GM18519 (cell line): ENCODE data around the gene NTNG2.

Experiments used
- ATAC-seq: cut with Tn5 transposase; IDR thresholded peaks from one replicate; pipeline ENCODE4 v1.9.1; 2021; ENCODE audit warnings: mild to moderate bottlenecking, moderate library complexity; ENCODE audit not compliant: unreplicated experiment, low FRiP score

Gene NTNG2

DNA sequence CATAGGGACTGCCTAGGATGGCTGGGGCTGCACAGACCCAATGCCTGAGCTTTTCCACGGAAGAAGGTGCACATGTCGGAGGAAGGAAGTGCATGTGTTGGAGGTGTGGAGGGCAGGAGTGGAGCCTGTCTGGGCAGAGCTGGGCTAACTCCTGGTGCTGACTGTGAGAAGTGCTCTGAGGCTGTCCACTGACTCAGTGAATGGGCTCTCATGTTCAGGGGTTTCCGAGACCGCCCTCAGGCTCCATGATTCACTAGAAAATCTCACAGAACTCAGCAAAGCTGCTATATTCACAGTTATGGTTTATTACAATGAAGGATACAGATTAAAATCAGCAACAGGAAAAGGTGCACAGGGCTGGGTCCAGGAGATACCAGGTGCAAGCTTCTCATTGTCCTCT is 37.2 kb downstream of the NTNG2 start:
- ATAC-seq = no peak

DNA sequence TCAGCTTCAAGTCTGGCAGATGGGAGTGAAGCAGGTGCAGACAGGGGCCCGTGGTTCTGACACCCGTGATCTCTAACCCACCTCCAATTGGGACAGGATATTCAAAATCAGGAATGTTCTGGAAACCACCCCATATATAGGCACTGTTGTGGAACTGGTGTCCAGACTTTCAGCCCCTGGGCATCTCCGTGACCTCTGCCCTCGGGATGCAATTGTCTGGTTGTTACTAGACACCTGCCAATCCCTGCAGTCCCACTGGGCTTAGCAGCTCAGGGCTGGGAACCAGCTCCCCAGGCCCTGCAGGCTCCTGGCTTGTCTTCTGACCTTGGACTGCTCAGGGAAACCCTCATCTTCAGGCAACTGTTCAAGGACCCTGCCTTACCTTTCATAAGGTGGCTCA is 38.8 kb downstream of the NTNG2 start:
- no peak for ATAC-seq

DNA sequence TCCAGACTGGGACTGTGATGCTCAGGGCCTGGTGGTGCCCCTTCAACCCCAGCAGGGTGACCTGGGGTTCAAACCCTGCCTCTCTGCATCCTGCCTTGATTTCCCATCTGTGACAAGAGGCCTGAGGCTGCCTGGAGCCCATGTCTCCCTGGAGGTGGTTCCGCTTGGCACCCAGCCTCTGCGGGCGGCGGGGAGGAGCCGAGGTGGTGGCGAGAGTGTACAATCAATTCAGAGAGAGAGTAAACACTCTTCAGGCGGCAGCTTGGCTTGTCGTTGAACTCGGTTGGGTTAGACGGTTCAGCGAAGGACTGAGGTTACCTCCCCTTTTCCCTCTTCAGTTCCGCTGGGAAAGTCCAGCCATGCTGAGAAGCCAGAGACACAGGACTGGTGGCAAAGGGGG is 39.3 kb downstream of the NTNG2 start:
- ATAC-seq = no peak

DNA sequence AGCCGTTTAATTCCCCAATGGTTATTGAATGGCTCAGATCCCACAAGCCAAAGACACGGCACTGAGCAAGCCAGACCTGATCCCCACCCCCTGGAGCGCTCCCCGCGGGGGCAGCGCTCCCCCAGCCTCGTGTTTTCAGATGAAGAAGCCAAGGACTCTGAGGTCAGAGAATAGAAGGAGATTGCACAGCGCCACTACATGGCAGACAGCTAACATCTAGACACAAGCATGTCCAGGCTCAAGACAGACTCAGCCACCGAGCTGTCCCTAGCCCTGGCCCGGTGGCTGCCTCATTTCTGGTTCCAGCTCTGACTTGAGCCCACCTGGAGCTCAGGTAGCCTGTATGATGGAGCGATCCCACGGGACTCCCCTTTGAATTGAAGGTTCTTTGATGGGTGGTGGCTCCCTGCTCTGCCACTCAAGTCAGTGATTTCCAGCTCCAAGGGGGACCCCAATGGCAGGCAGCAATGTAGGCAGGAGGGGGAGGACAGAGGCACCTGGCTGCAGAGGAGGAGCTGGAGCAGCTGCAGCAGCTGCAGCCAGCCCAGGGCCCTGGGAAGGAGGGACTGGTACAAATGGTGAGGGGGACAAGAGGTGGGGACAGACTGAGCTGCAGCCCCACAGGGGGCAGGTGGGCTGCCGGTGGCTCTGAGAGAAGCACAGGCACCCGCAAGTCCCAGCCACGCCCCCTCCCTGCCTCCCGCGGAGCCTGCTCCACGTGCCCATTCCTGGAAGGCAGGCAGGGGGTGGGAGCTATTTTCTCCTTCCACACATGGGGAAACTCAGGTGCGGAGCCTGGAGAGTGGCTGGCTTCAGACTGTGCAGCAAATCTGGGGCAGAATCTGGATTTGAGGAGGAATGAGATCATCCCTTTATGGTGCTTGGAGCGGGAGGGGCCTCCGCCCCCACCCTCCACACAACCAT is 40.2 kb downstream of the NTNG2 start:
- ATAC-seq = no peak

DNA sequence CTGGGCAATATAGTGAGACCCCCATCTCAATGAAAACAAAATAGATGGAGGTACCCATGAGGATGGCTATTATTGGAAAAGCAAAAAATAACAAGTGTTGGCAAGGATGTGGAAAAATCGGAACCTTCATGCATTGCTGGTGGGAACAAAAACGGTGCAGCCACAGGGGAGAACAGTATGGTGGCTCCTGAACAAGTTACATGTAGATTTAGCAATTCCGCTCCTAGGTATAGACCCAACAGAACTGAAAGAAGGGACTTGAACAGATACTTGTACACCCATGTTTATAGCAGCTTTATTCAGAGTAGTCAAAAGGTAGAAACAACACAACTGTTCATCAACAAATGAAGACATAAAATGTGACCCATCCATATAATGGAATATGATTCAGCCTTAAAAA is 43.0 kb downstream of the NTNG2 start:
- no peak for ATAC-seq

DNA sequence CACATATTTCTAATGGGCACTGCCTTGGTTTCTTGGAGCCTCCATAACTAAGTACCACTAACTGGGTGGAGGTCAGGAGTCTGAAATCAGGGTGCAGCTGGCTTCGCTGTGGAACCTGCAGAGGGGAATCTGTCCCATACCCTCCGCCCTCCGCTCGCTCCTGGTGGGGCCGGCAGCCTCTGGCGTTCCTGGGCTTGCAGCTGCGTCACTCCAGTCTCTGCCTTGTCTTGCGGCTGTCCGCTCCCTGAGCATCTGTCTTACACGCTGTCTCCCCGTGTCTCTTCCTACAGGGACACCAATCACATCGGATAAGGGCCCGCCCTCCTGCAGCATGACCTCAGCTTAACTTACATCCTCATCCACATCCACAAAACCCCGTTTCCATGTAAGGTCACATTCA is 45.4 kb downstream of the NTNG2 start:
- ATAC-seq = no peak

DNA sequence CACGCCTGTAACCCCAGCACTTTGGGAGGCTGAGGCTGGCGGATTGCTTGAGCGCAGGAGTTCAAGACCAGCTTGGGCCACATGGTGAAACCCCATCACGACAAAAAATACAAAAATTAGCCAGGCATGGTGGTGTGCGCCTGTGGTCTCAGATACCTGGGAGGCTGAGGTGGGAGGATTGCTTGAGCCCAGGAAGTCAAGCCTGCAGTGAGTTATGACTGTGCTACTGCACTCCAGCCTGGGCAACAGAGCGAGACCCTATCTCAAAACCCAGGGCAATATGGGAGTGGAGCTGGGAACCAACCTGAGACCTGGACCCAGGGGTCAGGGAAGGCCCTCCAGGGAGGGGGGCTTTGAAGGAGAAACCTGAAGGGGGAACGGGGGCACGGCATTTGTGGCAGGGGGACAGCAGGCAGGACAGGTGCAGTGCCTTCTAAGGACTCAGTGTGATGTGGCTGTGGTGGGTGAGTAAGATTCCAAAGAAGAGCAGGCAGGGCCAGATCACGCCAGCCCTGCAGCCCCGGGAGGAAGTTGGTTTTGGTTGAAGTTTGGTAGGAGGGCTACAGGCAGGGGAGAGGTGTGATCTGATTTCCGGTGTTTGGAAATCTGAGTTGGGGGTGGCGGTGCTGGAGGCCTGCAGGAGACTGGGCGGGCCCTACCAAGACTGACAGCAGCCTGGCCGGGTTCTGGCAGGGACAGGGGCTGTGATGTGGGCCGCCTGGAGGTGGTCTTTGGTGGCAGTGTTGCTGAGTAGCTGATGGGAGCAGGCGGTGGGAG is 46.2 kb downstream of the NTNG2 start:
- ATAC-seq = no peak

DNA sequence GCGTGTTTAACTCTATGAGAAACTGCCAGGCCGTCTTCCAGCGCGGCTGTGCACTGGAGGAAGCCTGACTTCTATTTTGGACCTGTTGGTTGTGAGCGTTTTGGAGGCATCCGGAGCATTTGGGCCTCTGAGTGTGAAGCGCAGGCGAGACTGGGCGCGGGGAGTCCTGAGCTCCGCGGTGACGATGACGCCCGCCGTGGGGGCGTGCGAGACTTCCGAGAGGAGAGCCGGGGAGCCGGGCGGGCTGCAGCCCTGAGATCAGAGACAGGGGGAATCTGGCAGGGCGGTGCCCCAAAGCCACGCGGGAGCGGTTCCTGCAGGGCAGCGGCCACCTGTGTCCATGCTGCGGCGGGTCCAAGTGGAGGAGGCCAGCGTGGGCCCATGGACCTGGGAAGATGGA is 47.4 kb downstream of the NTNG2 start:
- no peak for ATAC-seq

DNA sequence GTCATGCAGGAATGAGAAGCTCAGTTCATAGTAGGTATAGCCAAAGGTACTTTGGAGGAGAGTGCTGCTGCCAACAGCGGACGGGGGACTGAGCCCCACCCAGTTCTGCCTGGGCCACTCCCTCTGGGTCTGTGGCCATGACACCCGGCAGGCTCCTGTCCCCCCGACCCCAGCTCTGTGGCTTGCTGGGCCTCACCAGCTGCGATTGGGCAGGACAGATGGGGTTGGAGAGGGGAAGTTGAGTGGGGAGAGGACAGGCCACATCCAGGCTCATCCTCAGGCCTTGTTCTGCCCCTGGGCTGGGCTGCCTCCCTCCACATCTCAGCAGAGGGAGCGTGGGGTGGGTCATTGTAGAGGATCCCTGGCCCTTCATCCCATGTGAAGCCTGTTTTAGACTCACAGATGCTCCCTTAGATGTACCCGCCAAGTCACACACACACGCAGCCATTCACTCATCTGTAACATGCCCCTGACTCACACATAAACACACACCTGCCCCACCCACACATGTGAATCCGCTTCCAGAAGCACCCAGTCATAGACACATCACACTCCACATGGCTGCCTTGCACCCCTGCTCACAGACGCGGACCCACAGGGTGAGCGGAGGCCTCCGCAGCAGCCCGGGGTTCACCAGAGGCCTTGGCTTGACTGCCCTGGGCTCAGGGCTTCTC is 48.8 kb downstream of the NTNG2 start:
- ATAC-seq = no peak

DNA sequence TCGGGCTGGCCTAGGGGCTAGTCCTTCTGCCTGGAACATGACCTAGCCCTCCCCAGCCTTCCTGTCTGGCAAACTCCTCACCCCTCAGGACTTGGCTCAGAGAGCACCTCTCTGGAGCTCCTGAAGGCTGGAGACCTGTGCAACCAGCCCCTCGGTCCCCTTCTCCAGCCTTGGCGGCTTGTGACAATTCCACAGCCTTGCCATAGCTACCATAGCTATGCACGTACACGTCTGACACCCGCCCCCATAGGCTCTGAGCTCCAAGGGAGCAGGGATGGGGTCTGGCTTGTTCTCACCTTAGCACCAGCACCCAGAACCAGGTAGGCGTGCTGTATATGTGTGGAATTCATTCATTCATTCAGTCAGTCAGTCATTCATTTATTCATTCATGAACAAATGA is 49.7 kb downstream of the NTNG2 start:
- no peak for ATAC-seq

DNA sequence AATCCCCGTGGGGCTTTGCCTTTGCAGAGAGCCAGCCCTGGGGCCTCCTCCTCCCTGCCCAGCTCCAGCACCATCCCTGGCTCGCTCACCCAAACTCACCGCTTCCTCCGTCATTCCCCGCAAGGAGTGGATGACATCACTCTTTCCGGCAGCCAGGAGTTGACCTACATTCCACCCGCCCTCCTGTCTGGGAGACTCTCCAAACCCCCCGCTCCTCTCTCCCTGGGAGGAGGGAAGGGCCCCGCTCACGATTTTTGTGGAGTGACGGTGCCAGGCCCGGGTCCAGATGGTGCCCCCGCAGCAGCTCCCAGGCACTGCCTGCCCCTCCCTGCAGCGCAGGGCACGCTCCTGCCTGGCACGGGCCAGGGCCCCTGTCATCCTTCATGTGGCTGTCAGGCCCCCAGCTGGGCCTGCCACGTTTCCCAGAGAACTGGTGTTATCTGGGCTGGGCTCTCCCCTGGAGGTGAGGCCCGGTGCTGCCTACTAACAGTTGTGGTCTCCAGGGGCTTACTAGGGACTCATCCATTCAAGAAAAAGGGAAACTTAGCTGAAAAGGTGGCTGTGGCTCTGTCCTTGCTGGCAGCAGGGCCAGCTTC is 52.3 kb downstream of the NTNG2 start:
- no peak for ATAC-seq

DNA sequence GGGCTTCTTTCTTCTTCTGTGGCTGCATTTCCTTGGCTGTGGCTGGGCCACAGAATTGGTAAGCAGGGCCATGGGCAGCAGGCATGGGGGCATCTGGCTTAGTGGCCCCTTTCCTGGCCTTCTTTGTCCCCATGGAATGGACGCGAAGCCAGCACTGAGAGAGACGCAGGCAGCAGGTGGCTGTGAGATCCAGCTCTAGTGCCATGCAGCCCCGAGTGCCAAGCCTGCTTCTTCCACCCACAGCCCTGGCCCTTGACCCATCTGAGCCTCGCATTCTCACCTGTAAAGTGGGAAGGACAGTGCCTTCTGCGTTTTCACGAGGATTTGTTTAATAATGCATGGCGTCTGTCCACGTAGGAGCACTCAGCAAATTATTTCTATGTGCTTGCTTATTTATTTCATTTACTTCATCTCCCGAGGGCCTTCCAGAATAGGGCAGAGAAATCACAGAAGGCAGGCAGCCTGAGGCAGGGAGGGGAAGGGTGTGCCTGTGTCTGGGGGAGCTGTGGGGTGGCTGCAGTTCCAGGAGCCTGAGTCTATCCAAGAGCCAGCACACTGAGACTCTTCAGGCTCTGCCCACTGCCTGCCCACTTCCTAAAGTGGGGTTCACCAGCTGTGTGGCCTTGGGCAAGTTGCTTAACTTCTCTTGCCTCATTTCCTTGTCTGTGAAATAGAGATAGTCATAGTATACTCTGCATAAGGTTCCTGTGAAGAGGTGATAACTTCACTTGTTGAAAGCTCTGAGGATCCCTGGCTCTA is 55.2 kb downstream of the NTNG2 start:
- no peak for ATAC-seq

DNA sequence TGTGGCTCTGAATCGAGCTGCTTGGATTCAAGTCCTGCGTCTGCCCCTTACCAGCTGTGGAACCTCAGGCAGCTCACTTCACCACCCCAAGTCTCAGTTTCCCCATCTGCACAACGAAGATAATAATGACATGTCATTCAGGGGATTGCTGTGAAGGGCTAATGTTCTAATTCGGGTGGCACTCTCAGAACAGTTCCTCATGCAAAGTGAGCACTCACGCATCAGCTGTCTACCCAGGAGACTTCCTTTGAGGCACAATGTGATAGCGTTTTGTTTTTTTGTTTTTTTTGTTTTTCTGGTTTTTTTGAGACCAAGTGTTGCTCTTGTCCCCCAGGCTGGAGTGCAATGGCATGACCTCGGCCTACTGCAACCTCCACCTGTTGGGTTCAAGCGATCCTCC is 56.4 kb downstream of the NTNG2 start:
- no peak for ATAC-seq

DNA sequence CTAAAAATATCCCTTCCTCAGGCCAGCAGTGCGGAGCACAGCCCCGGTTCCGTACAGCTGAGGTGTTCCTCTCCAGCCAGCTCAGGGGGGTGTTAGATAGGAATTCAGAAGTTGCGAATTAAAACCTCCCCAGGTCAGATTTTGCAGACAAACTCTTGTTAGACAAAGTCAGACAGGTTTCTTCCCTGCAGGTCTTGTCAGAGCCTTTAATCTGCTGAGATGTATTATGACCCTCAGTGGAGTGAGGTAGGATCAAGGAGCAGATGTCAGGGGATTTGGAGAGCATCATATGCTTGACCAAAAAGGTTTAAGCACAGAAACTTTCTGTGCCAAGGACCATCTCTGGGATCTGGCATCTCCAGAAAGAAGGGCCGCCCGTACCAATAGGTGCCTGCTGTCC is 60.1 kb downstream of the NTNG2 start:
- no peak for ATAC-seq

DNA sequence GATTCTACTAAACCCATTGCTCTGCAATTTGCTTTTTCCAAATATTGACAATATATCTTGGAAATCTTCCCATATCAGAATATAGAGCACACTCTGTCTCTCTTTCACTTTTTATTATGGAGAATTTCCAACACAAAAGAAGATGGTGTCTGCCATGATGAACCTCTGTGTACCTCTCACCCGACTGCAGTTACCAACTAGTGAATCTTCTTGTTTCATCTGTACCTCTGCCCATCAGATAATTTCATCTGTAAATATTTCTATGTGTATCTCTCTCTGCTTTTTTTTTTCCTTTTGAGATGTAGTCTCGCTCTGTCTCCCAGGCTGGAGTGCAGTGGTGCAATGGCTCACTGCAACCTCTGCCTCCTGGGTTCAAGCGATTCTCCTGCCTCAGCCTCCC is 62.8 kb downstream of the NTNG2 start:
- ATAC-seq = no peak

DNA sequence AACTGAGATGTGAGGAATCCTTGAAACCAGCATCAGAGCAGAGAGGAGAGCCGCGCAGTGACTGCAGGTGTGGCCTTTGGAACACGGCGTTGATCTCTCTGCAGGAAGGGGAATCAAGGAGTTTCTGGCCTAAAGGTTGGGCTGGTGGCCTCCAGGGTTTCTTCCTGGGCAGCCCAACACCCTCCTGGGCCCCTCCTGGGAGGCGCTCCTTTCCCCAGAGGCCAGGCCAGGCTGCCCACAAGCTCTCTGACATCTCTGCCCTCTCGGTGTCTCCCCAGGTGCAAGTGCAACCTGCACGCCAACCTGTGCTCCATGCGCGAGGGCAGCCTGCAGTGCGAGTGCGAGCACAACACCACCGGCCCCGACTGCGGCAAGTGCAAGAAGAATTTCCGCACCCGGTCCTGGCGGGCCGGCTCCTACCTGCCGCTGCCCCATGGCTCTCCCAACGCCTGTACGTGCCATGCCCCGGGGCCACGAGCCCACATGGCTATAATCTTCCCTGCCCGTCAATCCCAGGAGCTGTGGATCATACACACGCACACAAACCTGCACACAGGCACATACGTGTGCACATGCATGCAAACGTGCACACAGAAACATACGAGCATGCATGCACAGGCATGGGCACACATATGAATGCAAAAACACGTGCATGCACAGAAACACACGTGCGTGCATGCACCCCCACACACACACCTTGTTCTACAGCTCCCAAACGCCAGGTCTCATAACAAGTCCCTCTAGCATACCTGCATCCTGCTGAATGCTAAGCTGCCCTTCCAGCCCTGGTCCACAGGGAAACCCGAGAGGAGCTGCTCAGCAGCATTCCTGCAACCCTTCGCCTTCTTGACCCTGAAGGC is 64.9 kb downstream of the NTNG2 start:
- ATAC-seq = no peak

DNA sequence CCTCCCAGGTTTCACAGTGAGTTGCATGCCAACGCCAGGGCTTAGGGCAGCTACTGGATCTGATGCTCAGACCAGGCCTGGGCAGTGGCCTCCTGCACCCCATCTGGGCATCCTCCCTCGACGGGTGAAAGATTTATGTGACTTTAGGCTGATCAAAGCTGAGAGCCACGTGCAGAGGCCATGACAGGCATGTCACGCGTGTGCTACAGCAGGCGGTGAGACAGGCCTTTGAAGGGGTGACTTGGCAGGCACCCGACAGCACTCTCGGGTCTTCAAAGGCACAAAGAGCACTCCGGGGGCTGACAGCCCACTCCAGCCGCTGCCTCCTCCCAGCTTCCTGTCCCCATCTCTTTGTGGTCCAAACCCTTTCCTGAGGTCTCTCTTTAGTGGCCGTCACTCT is 66.2 kb downstream of the NTNG2 start:
- ATAC-seq = no peak

DNA sequence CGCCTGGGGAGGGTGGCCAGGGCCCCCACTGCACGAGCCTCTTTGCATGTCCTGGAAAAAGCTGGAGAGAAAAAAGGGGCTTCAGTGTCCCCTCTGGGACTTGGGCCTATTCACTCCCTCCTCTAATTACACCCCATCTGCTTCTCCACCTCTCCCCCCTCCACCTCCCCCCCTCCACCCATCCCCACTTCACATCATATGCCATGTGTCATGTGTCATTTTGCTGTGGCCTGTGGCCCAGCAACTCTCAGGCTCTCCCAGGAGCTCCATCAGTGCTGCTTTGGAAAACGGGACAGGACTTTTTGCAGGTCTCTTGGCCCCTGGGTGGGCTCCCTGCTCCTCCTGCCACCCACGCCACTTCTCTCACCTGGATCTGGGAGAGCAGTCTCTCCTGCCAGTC is 68.7 kb downstream of the NTNG2 start:
- ATAC-seq = no peak

DNA sequence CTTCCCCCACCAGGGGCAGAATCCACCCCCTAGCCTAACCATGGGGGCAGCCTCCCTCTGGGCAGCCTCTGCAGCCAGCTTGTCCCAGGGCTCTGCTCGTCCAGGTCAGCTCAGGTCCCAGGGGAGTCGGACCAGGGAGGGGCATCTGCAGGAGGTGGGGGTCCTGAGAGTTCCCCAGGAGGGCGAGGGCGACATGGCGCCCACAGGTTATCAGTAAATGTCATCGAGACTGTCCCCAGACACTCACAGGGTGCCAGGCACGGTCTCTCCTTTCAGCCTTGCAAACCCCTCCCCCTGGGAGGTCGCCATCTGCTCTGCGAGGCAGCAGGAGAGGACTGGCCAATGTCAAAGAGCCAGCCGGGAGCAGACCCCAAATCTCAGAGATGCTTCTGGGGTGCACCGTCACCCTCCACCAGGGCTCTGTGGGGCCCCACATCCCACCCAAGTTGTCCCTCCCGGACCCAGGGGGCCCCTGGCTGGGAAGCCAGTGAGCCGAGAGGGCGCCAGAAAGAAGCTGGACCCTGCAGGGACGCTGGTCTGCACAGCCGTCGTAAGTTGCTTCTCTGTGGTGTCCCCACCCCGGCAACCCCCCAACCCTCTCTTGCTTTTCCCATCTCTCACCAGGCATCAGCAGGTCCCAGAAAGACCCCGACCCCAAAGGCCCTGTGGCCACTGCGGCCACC is 69.3 kb downstream of the NTNG2 start:
- ATAC-seq = no peak
